A673 (cell line): ENCODE measurements around the gene IL23R. TPM values are rescaled to one million over a fixed set of nuclear protein-coding genes. Genes with fewer than 3 reads are reported as not detected.
"Not testable (repeated sequence)": the region's sequence is repeated elsewhere in the genome, so short reads cannot be mapped to it uniquely, and the experiment has no call there.

Source experiments
- BruUV-seq: library from RNA; stranded (reverse); fragments of 400-500 nt; replicated peaks from 2 replicates; lab custom pipeline; 2021; lab: Mats Ljungman, UMichigan
- CTCF ChIA-PET: fragments of 300-600 bp; sonication (Branson Sonifier 250); formaldehyde crosslinking; loops from one replicate; lab custom pipeline; 2022; ENCODE audit warnings: antibody characterized with exemption; lab: Charles Lee
- POLR2A ChIA-PET: fragments of 300-600 bp; sonication (Branson Sonifier 250); formaldehyde crosslinking; loops from one replicate; lab custom pipeline; 2022; ENCODE audit warnings: antibody characterized with exemption; ENCODE audit not compliant: low non-redundant PET; lab: Charles Lee
- DNase-seq: peaks from one replicate; pipeline ENCODE4 v3.0.0-alpha.2; 2015; ENCODE audit warnings: low spot score
- H3K27ac ChIP-seq: fragments of 200-600 bp; sonication (generic); 2 replicates; pipeline ENCODE4 v1.5.1; 2016; ENCODE audit warnings: mixed run types, low read depth, mild to moderate bottlenecking, mixed read lengths, antibody characterized with exemption, low read length; ENCODE audit not compliant: poor library complexity, severe bottlenecking
- H3K27me3 ChIP-seq: fragments of 200-600 bp; sonication (generic); replicated peaks from 2 replicates; pipeline ENCODE4 v1.6.1; 2017; ENCODE audit warnings: mixed run types, low read depth, mild to moderate bottlenecking, mixed read lengths, antibody characterized with exemption, low read length; ENCODE audit not compliant: insufficient read depth, poor library complexity
- H3K36me3 ChIP-seq: fragments of 200-600 bp; sonication (generic); 2 replicates; pipeline ENCODE4 v1.6.1; 2016; ENCODE audit warnings: mixed run types, mild to moderate bottlenecking, mixed read lengths, antibody characterized with exemption, low read length; ENCODE audit not compliant: insufficient read depth, poor library complexity, severe bottlenecking
- H3K4me1 ChIP-seq: fragments of 200-600 bp; sonication (generic); 2 replicates; pipeline ENCODE4 v1.6.1; 2017; ENCODE audit warnings: mixed run types, mild to moderate bottlenecking, mixed read lengths, antibody characterized with exemption, low read length; ENCODE audit not compliant: insufficient read depth, poor library complexity, severe bottlenecking
- H3K4me3 ChIP-seq: fragments of 200-600 bp; sonication (generic); 2 replicates; pipeline ENCODE4 v1.5.1; 2016; ENCODE audit warnings: low read depth, mixed run types, mild to moderate bottlenecking, mixed read lengths, low read length; ENCODE audit not compliant: poor library complexity, severe bottlenecking
- H3K9me3 ChIP-seq: fragments of 200-600 bp; sonication (generic); 2 replicates; pipeline ENCODE4 v1.6.1; 2016; ENCODE audit warnings: mixed run types, low read depth, mild to moderate bottlenecking, mixed read lengths, antibody characterized with exemption, low read length; ENCODE audit not compliant: poor library complexity, severe bottlenecking
- EZH2 ChIP-seq: fragments of 200-600 bp; sonication (generic); IDR thresholded peaks from 2 replicates; pipeline ENCODE4 v1.6.1; 2017; ENCODE audit warnings: borderline replicate concordance, low read depth, mild to moderate bottlenecking, mixed read lengths, antibody characterized with exemption, low read length; ENCODE audit not compliant: poor library complexity, severe bottlenecking
- intact Hi-C: fragments of 100-400 bp; cut with micrococcal nuclease; formaldehyde crosslinking; loops from one replicate; pipeline ENCODE4 v1.10.0; 2022; ENCODE audit not compliant: unreplicated experiment
- total RNA-seq: library from RNA; stranded (reverse); gene quantifications from 2 replicates; pipeline ENCODE4 v1.2.3, GENCODE V29; 2021
- TF ChIP-seq, protein P1 (sequence below): fragments of 300-800, 200-600 bp; sonication (generic); conservative IDR thresholded peaks from 2 replicates; pipeline ENCODE4 v1.5.1; 2017; ENCODE audit warnings: low read depth, mild to moderate bottlenecking, antibody characterized with exemption, low read length, moderate library complexity, mixed read lengths

Gene IL23R
- total RNA-seq, 1 experiment from 2014 or later: not detected

GRCh38 chr1:67138813-67139499 is 27.3 kb upstream of the IL23R start:
- BruUV-seq: no TSS peak
- ChIA-PET POLR2A (interaction anchor here (0.5 kb wide), 1 partner anchor 339 kb away, joined by 3 read pairs; no protein-coding TSS in a partner anchor), CTCF (no interaction called here)
- Histone ChIP-seq H3K9me3 (no peaks in the 10 kb centered on the region), H3K36me3 (no peaks in the 10 kb centered on the region), H3K4me3 (no peak overlapping the region), H3K27me3 (peaks cover 6% of the 10 kb centered on the region), H3K4me1 (no peaks in the 10 kb centered on the region), H3K27ac (no peak overlapping the region)
- intact Hi-C loops: no loop called here
- TF ChIP-seq, protein P1, sequence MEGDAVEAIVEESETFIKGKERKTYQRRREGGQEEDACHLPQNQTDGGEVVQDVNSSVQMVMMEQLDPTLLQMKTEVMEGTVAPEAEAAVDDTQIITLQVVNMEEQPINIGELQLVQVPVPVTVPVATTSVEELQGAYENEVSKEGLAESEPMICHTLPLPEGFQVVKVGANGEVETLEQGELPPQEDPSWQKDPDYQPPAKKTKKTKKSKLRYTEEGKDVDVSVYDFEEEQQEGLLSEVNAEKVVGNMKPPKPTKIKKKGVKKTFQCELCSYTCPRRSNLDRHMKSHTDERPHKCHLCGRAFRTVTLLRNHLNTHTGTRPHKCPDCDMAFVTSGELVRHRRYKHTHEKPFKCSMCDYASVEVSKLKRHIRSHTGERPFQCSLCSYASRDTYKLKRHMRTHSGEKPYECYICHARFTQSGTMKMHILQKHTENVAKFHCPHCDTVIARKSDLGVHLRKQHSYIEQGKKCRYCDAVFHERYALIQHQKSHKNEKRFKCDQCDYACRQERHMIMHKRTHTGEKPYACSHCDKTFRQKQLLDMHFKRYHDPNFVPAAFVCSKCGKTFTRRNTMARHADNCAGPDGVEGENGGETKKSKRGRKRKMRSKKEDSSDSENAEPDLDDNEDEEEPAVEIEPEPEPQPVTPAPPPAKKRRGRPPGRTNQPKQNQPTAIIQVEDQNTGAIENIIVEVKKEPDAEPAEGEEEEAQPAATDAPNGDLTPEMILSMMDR: no peak
- no peak for TF ChIP-seq EZH2
- no peak for DNase-seq

DNA sequence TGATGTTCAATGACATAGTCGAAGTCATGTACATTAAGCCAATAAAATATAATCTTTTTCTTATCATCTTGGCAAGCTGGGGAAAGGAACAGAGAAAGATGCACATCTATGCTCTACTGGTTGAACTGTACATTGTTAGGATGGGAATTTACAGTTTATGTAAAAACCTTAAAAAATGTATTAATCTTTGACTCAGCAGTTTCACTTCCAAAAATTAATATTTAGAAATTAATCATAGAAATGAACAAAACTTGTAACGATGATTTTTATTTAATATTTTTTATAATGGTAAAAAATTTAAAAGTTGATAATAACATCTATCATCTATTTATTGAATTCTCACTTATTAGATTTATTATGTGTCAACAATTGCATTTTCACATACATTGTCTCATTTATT is 25.8 kb upstream of the IL23R start:
- DNase-seq: no peak
- intact Hi-C loops: no loop called here
- ChIA-PET CTCF (no interaction called here), POLR2A (no interaction called here)
- no peaks in the 10 kb centered on the region for H3K9me3 ChIP-seq
- H3K27ac ChIP-seq: no peak overlapping the region
- no peaks in the 10 kb centered on the region for H3K36me3 ChIP-seq
- H3K4me1 ChIP-seq: no peaks in the 10 kb centered on the region
- no TSS peak for BruUV-seq
- no peak overlapping the region for H3K4me3 ChIP-seq
- peaks cover 6% of the 10 kb centered on the region for H3K27me3 ChIP-seq
- TF ChIP-seq EZH2: no peak
- TF ChIP-seq, protein P1: no peak

DNA sequence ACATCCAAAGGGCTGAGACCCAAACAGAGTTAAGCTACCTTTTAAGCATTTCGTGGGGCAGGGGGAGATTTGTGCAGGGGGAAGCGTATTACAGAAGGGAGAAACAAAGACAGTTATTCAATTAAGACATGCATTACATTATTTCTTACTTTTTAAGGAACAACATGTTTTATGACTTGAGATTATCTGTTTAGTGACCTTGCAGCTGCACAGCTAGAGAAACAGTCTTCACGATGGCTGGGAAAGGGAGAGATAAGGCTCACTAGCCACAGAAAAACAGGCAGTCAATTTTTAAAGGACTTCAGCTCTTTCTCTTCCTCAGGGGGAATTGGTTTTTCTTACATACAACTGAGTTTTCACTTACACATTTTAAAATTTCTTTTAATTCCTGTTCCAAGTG is 24.4 kb upstream of the IL23R start:
- POLR2A ChIA-PET, intact Hi-C loops: not testable (repeated sequence)

DNA sequence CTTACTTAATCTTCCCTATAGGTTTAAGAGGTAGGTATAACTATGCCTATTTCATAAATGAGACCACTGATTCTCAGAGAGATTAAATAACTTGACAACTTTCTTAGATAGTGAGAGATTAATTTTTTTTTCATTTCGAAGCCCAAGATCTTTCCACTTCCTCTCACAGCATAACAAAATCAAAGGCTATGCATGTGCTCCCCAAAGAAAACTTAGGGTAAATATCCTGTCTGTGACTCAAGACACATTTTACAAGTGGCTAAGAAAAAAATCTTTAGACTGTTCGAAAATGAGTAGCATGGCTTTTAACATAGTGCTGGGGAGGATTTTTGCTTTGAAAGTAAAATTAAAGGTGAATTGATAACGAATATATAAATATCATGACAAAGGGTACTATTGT is 23.3 kb upstream of the IL23R start:
- TF ChIP-seq, protein P1: no peak
- TF ChIP-seq EZH2: no peak
- CTCF ChIA-PET: no interaction called here
- POLR2A ChIA-PET: no interaction called here
- Histone ChIP-seq H3K27me3 (peaks cover 6% of the 10 kb centered on the region), H3K4me1 (no peaks in the 10 kb centered on the region), H3K36me3 (no peaks in the 10 kb centered on the region), H3K4me3 (no peak overlapping the region), H3K9me3 (no peaks in the 10 kb centered on the region), H3K27ac (no peak overlapping the region)
- DNase-seq: no peak
- no TSS peak for BruUV-seq
- intact Hi-C loops: no loop called here

More for the DNA sequence above, 24.4 kb upstream of the IL23R start:
- H3K4me1 ChIP-seq, BruUV-seq, H3K36me3 ChIP-seq, H3K27me3 ChIP-seq, H3K9me3 ChIP-seq, H3K4me3 ChIP-seq, H3K27ac ChIP-seq, CTCF ChIA-PET, DNase-seq: not testable (repeated sequence)
